Ovary (tissue), 3 donors: ENCODE measurements around the gene STX11.

Experiments
- POLR2A ChIP-seq: fragments of 450-650 bp; IDR thresholded peaks from one replicate; pipeline ENCODE4 v1.6.1; 2017; ENCODE audit warnings: antibody characterized with exemption, mild to moderate bottlenecking, moderate library complexity
- TF ChIP-seq, protein P1 (sequence below), 3 donors: fragments of 450-650 bp in 2 of 3; fragments of 200-600 bp in 1 of 3; IDR thresholded peaks; one replicate each; pipeline versions ENCODE4 v1.5.1 to v1.8.0; 2016 to 2022; ENCODE audit warnings: antibody characterized with exemption in 3 of 3, mild to moderate bottlenecking in 1 of 3
- donor health status: DM: no; HTN: no; CAD: no.

DNA sequence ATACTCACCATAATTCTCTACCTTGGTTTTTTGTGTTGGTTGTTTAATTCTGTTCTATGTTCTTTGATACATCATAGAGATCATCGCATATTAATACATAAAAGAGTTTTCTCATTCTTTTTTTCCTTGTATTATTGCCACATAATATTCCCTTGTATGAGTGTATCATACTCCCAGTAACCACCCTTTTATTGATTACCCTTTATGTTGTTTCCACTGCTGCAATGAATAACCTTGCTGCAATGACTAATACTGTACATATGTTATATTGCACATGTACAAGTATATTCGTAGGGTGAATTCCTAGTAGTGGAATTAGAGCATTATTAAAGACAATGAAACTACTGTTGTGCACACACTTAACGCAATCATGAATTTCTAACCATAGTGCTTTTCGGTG is 45.8 kb upstream of the STX11 start:
- TF ChIP-seq, protein P1, sequence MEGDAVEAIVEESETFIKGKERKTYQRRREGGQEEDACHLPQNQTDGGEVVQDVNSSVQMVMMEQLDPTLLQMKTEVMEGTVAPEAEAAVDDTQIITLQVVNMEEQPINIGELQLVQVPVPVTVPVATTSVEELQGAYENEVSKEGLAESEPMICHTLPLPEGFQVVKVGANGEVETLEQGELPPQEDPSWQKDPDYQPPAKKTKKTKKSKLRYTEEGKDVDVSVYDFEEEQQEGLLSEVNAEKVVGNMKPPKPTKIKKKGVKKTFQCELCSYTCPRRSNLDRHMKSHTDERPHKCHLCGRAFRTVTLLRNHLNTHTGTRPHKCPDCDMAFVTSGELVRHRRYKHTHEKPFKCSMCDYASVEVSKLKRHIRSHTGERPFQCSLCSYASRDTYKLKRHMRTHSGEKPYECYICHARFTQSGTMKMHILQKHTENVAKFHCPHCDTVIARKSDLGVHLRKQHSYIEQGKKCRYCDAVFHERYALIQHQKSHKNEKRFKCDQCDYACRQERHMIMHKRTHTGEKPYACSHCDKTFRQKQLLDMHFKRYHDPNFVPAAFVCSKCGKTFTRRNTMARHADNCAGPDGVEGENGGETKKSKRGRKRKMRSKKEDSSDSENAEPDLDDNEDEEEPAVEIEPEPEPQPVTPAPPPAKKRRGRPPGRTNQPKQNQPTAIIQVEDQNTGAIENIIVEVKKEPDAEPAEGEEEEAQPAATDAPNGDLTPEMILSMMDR (IDR thresholded peaks at IDR 0.05): no peak
- no peak for TF ChIP-seq POLR2A
